Breast epithelium (tissue), 4 donors: ENCODE data around the gene SMAD7. TPM values are rescaled to one million over a fixed set of nuclear protein-coding genes. Genes with fewer than 3 reads are reported as not detected.

Experiments
- DNase-seq, 2 donors: peaks; one replicate each; pipeline ENCODE4 v3.0.0-alpha.2; 2019; ENCODE audit warnings: low spot score in 2 of 2
- H3K27ac ChIP-seq, 2 donors: fragments of 200-600 bp; sonication (generic) in 1 of 2; one replicate each; pipeline ENCODE4 v1.5.1; 2016 to 2019; ENCODE audit warnings: mild to moderate bottlenecking in 1 of 2
- H3K27me3 ChIP-seq, 2 donors: fragments of 200-600 bp; sonication (generic) in 1 of 2; one replicate each; pipeline versions ENCODE4 v1.5.1 to v1.6.0; 2017 to 2019; ENCODE audit warnings: control low read depth in 1 of 2, mild to moderate bottlenecking in 1 of 2
- H3K36me3 ChIP-seq: fragments of 200-600 bp; one replicate; pipeline ENCODE4 v1.5.1; 2019
- H3K4me1 ChIP-seq, 2 donors: fragments of 200-600 bp; sonication (generic); one replicate each; pipeline ENCODE4 v1.5.1; 2016 to 2019; ENCODE audit warnings: control low read depth in 1 of 2
- H3K4me3 ChIP-seq, 3 donors: fragments of 200-600 bp; sonication (generic); 1 replicate in 2 of 3; 2 replicates in 1 of 3; pipeline ENCODE4 v1.5.1; 2016 to 2019; ENCODE audit warnings: mild to moderate bottlenecking in 3 of 3, moderate library complexity in 2 of 3
- H3K9me3 ChIP-seq, 2 donors: fragments of 200-600 bp; sonication (generic) in 1 of 2; one replicate each; pipeline ENCODE4 v1.5.1; 2016 to 2019; ENCODE audit warnings: control low read depth in 1 of 2
- CTCF ChIP-seq, 3 donors: fragments of 450-650 bp; IDR thresholded peaks; one replicate each; pipeline ENCODE4 v1.5.1; 2016 to 2017; ENCODE audit warnings: antibody characterized with exemption in 3 of 3, mild to moderate bottlenecking in 3 of 3, moderate library complexity in 3 of 3
- POLR2A ChIP-seq: fragments of 450-650 bp; IDR thresholded peaks from one replicate; pipeline ENCODE4 v1.6.1; 2016; ENCODE audit warnings: antibody characterized with exemption, mild to moderate bottlenecking, moderate library complexity
- POLR2AphosphoS5 ChIP-seq, 3 donors: sonication (generic); formaldehyde crosslinking; IDR thresholded peaks; one replicate each; pipeline ENCODE4 v1.6.1; 2017; ENCODE audit warnings: antibody characterized with exemption in 3 of 3
- intact Hi-C: fragments of 100-400 bp; cut with DNase I; formaldehyde crosslinking; loops from one replicate; pipeline ENCODE4 v1.15.1; 2023; ENCODE audit warnings: low total_unique reads
- total RNA-seq, 3 donors: library from RNA; depleted of rRNA; stranded (reverse); fragments of >200 nt; gene quantifications; one replicate each; pipeline ENCODE4 v1.1.0, GENCODE V29; 2016

Gene SMAD7, protein sequence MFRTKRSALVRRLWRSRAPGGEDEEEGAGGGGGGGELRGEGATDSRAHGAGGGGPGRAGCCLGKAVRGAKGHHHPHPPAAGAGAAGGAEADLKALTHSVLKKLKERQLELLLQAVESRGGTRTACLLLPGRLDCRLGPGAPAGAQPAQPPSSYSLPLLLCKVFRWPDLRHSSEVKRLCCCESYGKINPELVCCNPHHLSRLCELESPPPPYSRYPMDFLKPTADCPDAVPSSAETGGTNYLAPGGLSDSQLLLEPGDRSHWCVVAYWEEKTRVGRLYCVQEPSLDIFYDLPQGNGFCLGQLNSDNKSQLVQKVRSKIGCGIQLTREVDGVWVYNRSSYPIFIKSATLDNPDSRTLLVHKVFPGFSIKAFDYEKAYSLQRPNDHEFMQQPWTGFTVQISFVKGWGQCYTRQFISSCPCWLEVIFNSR
- 10 to 100 TPM; 17.4 to 21.2 (median 20.6) TPM for total RNA-seq

DNA sequence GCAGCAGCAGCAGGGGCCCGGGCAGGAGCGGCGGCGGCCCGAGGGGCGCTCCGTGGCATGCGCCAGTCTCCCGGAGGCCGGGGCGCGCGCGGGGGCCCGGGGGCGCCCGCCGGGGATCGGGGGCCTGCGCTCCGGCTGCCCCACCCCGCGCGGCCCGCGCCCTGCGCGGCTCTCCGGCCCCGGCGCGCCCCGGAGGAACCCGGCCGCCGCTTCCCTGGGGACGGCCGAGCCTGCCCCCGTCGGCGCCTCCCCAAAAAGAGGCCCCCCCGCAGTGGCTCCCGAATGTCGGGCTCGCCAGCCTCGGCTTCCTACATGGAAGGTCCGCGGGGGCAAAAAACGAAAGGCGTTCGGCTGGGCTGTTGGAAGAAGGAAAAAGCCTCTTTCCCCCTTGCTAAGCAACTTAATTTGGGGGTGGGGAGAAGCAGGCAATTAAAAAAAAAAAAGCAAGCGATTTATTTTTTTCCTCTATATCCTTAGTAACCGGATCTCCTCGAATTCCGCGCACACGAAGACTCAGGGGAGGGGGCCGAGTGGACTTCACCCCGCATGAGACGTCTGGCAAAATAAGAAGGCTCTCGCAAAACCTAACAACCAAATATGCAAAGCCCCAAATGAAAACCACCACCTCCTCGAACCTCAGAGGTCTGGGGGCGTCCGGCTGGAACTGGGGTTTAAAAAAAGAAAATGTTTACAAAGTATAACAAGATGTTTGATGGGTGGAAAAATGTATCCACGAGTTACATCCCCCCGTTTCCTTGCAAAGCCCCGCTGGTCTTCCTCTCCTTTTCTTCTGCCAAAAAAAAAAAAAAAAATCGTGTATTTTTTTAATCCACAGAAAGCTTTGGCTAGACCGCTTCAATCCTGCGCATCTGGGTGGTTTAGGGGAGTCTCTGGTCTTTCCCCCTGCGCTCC lies at the start of gene SMAD7:
Gene SMAD7 (minus strand): TSS at position 430 of the 912 bp plus-strand sequence. CDS start 541 bp downstream, outside the sequence.
- Histone ChIP-seq H3K9me3 (no peaks in the 10 kb centered on the region), H3K4me1 (peaks cover 8 to 18% of the 10 kb centered on the region in 2 donors), H3K4me3 (peak within 1 kb of the TSS; percentile 90 to 97 (median 91)), H3K36me3 (no peaks in the 10 kb centered on the region), H3K27me3 (no peaks in the 10 kb centered on the region), H3K27ac (peak within 1 kb of the TSS; percentile 97 to 99)
- intact Hi-C loops = no loop called here
- TF ChIP-seq POLR2AphosphoS5 (IDR thresholded peaks at IDR 0.05) (no peak), CTCF (IDR thresholded peaks at IDR 0.05) (no peak), POLR2A (no peak)
- no peak for DNase-seq

DNA sequence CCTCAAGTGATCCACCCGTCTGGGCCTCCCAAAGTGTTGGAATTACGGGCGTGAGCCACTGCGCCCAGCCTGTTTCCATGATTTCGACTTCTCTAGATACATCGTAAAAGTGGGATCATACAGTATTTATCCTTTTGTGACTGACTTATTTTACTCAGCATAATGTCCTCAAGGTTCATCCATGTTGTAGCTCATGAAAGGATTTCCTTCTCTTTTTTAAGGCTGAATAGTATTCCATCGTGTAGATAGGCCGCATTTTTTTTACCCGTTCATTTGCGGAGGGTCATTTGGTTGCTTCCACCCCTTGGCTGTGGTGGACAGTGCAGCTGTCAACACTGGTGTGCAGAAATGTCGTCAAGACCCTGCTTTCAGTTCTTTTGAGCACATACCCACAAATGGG lies 48.8 kb upstream of the SMAD7 start:
- intact Hi-C loops = no loop called here
- H3K4me1 ChIP-seq = peaks cover 0 to 5% of the 10 kb centered on the region in 2 donors
- H3K27me3 ChIP-seq = no peaks in the 10 kb centered on the region
- no peak for DNase-seq
- no peak for TF ChIP-seq CTCF (IDR thresholded peaks at IDR 0.05)
- no peak for TF ChIP-seq POLR2AphosphoS5 (IDR thresholded peaks at IDR 0.05)
- TF ChIP-seq POLR2A = no peak
- H3K9me3 ChIP-seq = no peaks in the 10 kb centered on the region
- H3K4me3 ChIP-seq = no peak overlapping the region
- H3K36me3 ChIP-seq = no peaks in the 10 kb centered on the region
- H3K27ac ChIP-seq = no peak overlapping the region

DNA sequence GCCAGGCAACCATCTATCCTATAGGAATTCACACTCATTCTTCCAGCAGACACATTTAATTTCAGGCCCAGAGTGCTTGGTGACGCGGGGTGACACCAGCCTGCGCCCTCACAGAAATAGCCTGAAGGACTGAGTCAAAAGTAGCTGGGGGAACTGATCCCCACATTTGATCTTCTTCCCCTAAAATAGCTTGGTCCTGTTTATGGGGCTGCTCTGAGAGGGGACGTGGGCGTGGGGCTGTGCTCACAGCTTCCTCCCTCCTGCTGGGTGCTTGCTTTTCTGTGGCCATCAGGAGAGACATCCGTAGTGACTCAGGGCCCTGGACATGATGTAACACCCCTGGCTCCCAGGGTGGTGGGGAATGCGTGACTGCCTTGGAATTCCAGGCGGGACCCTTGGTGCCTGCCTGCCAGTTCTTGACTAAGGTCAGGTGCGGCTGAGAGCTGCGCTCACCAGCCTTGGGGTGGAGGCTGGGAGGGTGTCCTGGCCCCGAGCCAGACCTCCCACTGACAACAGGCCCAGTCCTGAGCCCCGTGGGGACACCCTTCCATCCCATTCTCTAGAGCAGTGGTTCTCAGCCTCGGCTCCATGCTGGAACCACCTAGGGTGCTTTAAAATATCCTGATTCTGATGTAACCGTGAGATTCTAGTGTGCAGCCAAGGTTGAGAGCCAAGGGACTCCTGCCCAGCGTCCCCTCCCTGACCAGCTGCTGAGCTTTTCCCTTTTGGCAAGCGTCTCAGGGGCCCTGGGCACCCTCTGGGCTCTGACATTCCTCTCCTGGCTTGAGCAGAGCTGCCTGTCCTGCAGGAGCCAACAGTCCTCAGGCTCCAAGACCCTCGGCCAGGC lies 47.4 kb upstream of the SMAD7 start:
- Histone ChIP-seq H3K27ac (peak overlapping the region in 1 of 2 donors; percentile 26), H3K27me3 (no peaks in the 10 kb centered on the region), H3K4me3 (no peak overlapping the region), H3K9me3 (no peaks in the 10 kb centered on the region), H3K36me3 (no peaks in the 10 kb centered on the region), H3K4me1 (peaks cover 0 to 5% of the 10 kb centered on the region in 2 donors)
- intact Hi-C loops = no loop called here
- DNase-seq = peak in 1 of 2 donors; percentile 46
- TF ChIP-seq POLR2AphosphoS5 (IDR thresholded peaks at IDR 0.05) (peak in 1 of 3 donors; percentile 33), POLR2A (no peak)

DNA sequence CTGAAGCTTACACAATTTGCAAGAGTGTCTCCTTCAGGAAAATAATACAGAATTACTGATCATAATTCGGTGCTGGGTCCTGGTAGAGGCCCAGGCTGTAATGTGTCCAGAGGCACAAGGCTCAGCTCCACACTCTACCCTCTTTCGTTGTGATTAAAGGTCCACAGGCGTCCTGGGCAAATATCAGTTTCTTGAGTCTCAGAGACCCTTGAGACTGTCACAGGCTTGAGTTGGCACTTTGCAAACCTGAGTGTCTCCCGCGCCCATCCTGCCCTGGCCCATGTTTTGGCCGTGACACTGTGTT lies 46.9 kb upstream of the SMAD7 start:
- Histone ChIP-seq H3K4me3 (no peak overlapping the region), H3K27ac (peak overlapping the region in 1 of 2 donors; percentile 62), H3K4me1 (peaks cover 0 to 5% of the 10 kb centered on the region in 2 donors), H3K9me3 (no peaks in the 10 kb centered on the region), H3K27me3 (no peaks in the 10 kb centered on the region), H3K36me3 (no peaks in the 10 kb centered on the region)
- intact Hi-C loops = no loop called here
- TF ChIP-seq POLR2A (no peak), POLR2AphosphoS5 (IDR thresholded peaks at IDR 0.05) (no peak), CTCF (IDR thresholded peaks at IDR 0.05) (no peak)
- no peak for DNase-seq

- no peak for DNase-seq
- peak overlapping the region; percentile 2 to 62 for H3K27ac ChIP-seq
- H3K27me3 ChIP-seq = no peaks in the 10 kb centered on the region
- H3K4me3 ChIP-seq = no peak overlapping the region
- no peaks in the 10 kb centered on the region for H3K36me3 ChIP-seq
- H3K9me3 ChIP-seq = no peaks in the 10 kb centered on the region
- peaks cover 0 to 5% of the 10 kb centered on the region in 2 donors for H3K4me1 ChIP-seq
- TF ChIP-seq CTCF (IDR thresholded peaks at IDR 0.05) (no peak), POLR2AphosphoS5 (IDR thresholded peaks at IDR 0.05) (no peak)
- intact Hi-C loops = no loop called here
Measured at GRCh38 chr18:48996901-48997463, 46.2 kb upstream of the SMAD7 start.
